Stimulated activated CD8-positive, alpha-beta memory T cell treated with anti-CD3 and anti-CD28 coated beads, Interleukin-4, amount 100 ng/mL, for 4 hours (primary cell): ENCODE data around the gene PLCL1.

Experiments used
- DNase-seq, 2 donors: peaks; one replicate each; pipeline ENCODE4 v3.0.0-alpha.2; 2020; ENCODE audit warnings: low read depth in 2 of 2, low spot score in 1 of 2

PLCL1 gene

DNA sequence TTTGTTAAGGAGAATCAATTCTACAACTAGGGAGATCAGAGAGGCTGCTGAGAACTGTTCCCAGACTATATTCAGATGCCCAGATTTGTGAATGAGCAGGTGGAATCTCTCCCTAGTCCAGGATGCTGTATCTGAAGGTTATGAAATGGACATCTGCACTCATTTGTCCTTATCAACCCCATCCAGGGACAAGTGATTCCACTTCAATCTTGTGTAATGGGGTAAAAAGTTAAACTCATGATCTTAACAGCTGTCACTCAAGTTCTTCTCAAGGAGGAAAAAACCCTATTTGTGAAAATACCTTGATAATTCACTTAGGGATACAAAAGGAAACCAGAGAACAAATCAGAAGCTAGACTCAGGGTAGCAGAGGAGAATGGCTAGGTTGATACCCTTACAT lies 144.8 kb downstream of the PLCL1 start:
- DNase-seq: no peak

DNA sequence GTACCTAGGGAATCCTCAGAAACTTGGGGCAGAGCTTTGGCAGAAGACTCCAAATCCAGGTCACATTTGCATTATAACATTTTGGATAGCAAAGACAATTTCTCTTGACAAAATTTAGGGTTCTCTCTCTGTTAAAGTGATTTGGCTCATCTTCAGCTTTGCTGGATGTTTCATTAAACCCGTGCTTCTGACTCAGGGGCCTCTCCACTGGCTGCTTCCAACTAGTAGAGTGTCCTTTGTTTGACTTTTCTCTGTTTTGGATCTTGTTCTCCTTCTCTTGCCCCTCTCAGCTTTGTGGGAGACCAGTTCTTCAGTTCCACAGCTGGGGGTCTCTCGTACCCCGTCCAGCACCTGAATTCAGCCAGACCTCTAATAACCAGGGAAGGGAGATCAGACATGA lies 145.6 kb downstream of the PLCL1 start:
- no peak for DNase-seq

DNA sequence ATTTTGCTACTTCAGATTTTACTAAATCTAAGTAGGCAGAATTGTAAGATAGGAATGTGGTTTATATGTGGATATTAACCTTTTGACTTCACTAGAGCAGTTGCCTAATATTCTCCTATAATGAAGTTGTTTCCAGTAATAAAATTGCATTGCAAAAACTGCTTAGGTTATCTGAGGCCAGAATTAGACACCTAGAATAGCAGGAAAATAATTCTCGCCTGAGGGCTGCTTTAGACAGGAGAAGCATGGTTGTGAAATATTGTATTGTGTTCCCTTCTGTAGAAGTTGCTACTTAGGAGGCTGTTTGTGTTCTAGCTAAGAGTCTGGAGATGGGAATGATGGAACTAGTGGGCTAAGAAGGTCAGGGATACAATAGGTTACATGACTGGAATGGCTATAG lies 146.3 kb downstream of the PLCL1 start:
- no peak for DNase-seq

- no peak for DNase-seq
Observed at GRCh38 chr2:197952540-197953202, 148.3 kb downstream of the PLCL1 start.

DNA sequence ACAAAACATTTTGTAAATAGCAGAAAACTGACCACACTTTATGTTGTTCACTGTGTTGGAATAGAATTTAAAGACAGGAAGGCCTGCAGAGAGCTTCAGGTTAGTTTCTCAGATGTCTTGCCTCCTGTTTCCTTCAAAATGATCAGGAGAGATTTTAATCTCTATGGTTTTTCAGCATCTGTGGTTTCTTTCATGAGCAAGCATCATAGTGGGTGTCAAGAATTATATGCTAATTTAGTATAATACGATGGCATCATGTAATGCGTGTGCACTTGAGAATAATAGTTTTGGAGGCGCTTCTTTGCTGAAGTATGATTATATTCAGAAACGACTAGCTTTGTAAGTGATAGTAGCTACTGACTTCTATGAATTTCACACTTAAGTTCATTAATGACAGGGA lies 149.9 kb downstream of the PLCL1 start:
- no peak for DNase-seq

GRCh38 chr2:197958592-197959150 lies 154.3 kb downstream of the PLCL1 start:
- no peak for DNase-seq

GRCh38 chr2:197959383-197959782 lies 155.0 kb downstream of the PLCL1 start:
- no peak for DNase-seq

- no peak for DNase-seq
Observed at GRCh38 chr2:197960786-197961185, 156.4 kb downstream of the PLCL1 start.

- DNase-seq: no peak
Observed at GRCh38 chr2:197964720-197965119, 160.3 kb downstream of the PLCL1 start.

DNA sequence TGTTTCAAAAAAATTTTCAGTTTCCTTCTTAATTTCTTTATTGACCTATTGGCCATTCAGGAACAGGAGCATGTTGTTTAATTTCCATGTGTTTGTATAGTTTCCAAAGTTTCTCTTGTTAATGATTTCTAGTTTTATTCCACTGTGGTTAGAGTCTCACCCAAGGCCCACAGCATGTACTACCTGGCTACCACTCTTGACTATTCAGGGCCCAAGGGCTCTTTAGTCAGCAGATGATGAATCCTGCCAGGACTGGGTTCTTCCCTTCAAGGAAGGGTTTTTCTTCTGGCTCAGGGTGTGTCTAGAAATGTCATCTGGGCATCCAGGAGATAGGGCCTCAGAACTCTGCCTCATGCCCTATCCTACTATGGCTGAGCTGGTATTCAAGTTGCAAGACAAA lies 161.4 kb downstream of the PLCL1 start:
- no peak for DNase-seq

GRCh38 chr2:197969391-197969893 lies 165.0 kb downstream of the PLCL1 start:
- no peak for DNase-seq

DNA sequence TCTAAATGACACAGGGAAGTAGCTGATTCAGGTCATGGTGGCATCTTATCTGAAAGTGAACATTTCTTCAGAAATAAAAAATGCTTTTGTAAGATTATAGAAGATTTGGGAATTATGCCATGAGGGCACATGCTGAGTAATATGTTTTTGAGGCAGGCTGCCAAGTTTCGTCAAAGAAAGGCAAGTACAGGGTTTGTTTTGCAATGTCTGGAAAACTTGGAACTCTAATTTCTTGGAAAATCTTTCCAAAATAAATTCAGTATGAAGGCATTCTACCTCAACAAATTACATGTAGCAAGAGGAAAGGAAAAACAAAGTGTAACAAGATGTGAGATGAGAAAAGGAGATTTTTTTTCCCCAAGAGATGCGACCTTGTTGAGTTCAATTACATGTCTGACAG lies 167.7 kb downstream of the PLCL1 start:
- DNase-seq: no peak

DNA sequence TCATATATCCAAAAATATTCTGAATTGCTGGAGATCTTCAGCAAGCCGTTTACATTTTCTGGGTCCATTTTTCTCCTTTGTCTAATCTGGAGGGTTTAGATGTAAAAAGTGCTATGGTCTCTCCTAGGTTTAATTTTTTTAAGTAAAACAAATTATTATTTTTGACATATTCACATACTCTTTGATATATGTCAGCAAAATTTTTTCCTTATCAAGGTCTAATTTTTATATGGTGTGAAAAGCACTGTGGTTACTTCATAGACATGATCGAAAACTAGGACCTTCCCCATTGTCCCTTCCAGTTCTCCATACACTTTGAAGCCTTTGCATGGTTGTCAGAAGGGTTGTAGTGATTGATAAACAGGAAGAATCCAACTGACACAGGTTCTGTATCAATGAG lies 168.2 kb downstream of the PLCL1 start:
- DNase-seq: no peak

DNA sequence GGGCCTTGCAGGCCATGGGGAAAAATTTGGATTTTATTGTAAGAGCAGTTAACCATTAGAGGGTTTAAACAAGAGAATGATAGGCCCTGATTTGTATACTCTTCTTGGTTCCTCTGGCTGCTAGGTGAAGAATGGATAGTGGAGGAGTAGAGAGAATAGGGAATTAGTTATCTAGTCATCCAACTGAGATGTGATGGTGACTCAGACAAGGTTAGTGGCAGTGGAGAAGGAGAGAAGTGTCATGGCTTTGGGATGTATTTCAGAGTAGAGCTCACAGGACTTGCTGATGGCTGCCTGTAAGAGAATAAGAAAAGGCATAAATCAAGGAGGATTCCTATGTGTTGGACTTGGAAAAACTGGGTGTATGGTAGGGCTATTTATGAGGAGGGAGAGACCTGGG lies 169.4 kb downstream of the PLCL1 start:
- no peak for DNase-seq

- DNase-seq: no peak
Observed at GRCh38 chr2:197975931-197976519, 171.6 kb downstream of the PLCL1 start.

DNA sequence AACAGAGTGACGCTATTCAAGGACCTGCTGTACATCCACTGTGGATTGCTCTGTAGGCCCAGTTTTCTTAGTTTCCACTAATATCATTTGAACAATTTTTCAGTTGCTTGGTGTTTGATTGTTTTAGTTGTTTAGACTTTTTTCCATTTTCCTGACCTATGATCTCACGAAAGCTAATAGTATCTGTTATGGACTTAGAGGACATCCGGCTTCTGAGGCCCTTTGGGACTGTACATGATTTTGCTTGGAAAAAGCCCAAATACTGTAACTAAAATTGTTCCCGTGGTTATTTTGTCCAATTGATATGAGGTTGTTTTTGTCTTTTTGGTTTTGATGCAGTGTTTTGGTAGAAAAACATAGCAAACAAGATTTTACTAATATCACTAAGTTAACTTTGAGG lies 174.6 kb downstream of the PLCL1 start:
- no peak for DNase-seq

DNA sequence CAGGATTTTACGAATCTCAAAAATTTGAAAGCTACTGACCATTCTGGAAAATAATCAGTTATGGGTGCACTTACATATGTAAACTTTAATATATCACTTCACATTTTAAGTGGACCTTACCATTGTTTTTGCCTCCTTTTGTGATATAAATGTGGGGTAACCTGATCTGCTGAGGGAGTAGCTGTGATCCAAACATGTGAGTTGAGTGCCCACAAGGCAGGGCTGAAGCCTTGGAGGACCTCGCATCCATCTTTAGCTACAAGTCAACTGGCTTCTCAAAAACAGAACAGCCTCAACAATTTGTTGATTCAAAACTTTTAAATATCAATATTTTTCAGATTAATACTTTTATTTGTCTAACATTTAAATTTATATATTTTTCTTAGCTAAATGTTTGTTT lies 178.2 kb downstream of the PLCL1 start:
- no peak for DNase-seq

- DNase-seq: no peak
Observed at GRCh38 chr2:197985029-197985638, 180.7 kb downstream of the PLCL1 start.

DNA sequence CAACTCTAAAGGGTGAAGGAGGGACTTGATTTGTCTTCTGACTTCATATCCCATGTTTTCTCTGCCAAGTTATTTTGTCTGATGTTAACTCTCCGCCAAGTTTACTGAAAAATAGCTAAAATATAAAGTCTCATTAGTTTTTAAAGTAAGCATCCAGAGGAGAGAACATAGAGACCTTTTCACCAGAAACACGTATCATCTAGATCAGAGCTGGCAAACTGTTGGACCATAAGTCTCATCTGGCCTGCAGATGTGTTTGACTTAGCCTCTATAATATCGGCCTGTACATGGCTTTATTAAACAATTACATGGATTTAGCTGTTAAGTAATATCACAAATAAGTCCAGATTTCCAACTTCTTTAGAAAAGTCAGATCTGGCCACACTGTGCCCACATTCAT lies 182.6 kb downstream of the PLCL1 start:
- DNase-seq: no peak

DNA sequence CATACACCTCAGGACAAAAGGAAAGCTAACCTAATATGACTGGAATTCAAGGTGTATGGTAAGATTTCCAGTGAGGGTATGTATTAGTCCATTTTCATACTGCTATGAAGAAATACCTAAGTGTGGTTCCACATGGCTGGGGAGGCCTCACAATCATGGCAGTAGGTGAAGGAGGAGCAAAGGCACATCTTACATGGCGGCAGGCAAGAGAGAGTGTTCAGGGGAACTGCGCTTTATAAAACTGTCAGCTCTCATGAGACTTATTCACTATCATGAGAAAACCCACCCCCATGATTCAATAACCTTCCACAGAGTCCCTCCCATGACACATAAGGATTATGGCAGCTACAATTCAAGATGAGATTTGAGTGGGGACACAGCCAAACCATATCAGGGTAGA lies 186.0 kb downstream of the PLCL1 start:
- no peak for DNase-seq

DNA sequence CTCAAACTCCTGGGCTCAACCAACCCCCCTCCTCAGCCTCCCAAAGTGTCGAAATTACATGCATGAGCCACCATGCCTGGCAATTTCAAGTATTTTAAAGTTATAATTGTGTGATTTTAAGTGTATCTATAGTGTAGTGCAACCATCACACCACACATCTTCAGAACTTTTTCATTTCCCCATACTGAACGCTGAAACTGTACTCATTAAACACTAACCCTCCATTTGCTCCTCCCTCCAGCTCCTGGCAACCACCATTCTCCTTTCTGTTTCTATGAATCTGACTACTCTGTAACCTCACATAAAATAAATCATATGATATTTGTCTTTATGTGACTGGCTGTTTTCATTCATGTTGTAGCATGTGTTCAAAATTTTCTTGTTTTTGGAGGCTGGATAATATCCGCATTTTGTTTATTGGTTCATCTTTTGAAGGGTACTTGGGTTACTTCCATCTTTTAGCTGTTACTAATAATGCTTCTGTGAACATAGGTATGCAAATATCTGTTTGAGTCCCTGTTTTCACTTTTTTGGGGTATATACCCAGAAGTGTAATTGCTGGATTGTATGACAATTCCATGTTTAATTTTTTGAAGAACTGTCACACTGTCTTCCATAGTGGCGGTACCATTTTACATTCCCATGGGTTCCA lies 188.2 kb downstream of the PLCL1 start:
- no peak for DNase-seq

DNA sequence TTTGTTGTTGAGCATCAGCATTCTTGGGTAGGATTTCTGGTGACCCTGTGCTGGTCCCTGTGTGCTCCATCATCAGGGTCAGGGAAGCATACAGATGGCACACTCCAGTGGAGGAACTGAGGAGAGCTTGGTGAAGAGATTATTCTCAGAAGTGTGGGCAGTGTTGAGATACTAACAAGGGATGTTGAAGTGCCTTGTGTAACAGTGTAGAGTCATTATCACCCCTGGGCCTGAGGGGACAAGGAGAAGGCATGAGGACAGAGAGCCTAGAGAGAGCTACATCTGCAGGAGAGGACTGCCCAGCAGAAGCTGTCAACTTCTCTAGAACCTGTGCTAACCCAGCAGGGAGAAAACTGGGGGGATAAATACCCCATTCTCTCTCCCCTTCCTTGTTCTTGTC lies 189.0 kb downstream of the PLCL1 start:
- no peak for DNase-seq
